HepG2 (cell line): ENCODE results near the gene HSDL2. TPM values are rescaled to one million over a fixed set of nuclear protein-coding genes. Genes with fewer than 3 reads are reported as not detected.

ENCODE experiments used
- CENPBD1 ChIP-seq: sonication (generic); formaldehyde crosslinking; IDR thresholded peaks from 2 replicates; pipeline ENCODE4 v1.8.0; 2022; ENCODE audit warnings: missing genetic modification reagents, low read depth, mild to moderate bottlenecking, borderline replicate concordance
- CHD4 ChIP-seq: fragments of 200-600 bp; sonication (generic); IDR thresholded peaks from 2 replicates; pipeline ENCODE4 v1.7.0; 2017; ENCODE audit warnings: mild to moderate bottlenecking, low read length, borderline replicate concordance
- CTCF ChIP-seq: sonication (generic); formaldehyde crosslinking; IDR thresholded peaks from 2 replicates; pipeline ENCODE4 v1.5.0; 2020; ENCODE audit warnings: mild to moderate bottlenecking, missing genetic modification reagents, moderate library complexity
- FOXP4 ChIP-seq: sonication (generic); formaldehyde crosslinking; IDR thresholded peaks from 2 replicates; pipeline ENCODE4 v1.4.0; 2020; ENCODE audit warnings: missing genetic modification reagents
- KLF9 ChIP-seq: IDR thresholded peaks from 2 replicates; pipeline ENCODE4 v1.6.1; 2016; ENCODE audit warnings: low read depth
- KMT2A ChIP-seq: sonication (generic); formaldehyde crosslinking; IDR thresholded peaks from 2 replicates; pipeline ENCODE4 v1.4.0; 2020; ENCODE audit warnings: missing genetic modification reagents
- TGIF2 ChIP-seq: IDR thresholded peaks from 2 replicates; pipeline ENCODE4 v1.6.1; 2016; ENCODE audit warnings: control low read depth, missing compliant biosample characterization
- UBTF ChIP-seq: sonication (generic); formaldehyde crosslinking; IDR thresholded peaks from 2 replicates; pipeline ENCODE4 v1.4.0; 2020; ENCODE audit warnings: mild to moderate bottlenecking, missing genetic modification reagents
- ZNF142 ChIP-seq: sonication (generic); formaldehyde crosslinking; IDR thresholded peaks from 2 replicates; pipeline ENCODE4 v1.4.0; 2020; ENCODE audit warnings: missing genetic modification reagents
- polyA plus RNA-seq, 8 experiments: library from polyadenylated mRNA; depleted of rRNA in 3 of 8; stranded (reverse) in 7 of 8; unstranded in 1 of 8; fragments of >200 nt; fragmentation: Illumina TruSeq in 4 of 8; extraction: Trizol in 4 of 8; gene quantifications; 2 replicates each; pipeline versions ENCODE4 v1.2.1 to v1.2.3, GENCODE V29; 2011 to 2016; ENCODE audit warnings: low read depth in 4 of 8, missing spikeins in 1 of 8, mixed read lengths in 1 of 8; ENCODE audit not compliant: insufficient read depth in 1 of 8
- total RNA-seq, 5 experiments: library from RNA; depleted of rRNA; stranded (reverse); fragments of >200 nt; fragmentation: Illumina TruSeq; extraction: Trizol; gene quantifications; 2 replicates each; pipeline ENCODE4 v1.2.3, GENCODE V29; 2016; ENCODE audit warnings: low read depth in 1 of 5
- TF ChIP-seq, protein P1 (sequence below): sonication (generic); formaldehyde crosslinking; IDR thresholded peaks from 2 replicates; pipeline ENCODE4 v1.5.0; 2020; ENCODE audit warnings: mild to moderate bottlenecking, missing genetic modification reagents
- TF ChIP-seq, protein P2 (sequence below): sonication (generic); formaldehyde crosslinking; IDR thresholded peaks from 2 replicates; pipeline ENCODE4 v1.5.0; 2020; ENCODE audit warnings: missing genetic modification reagents

The HSDL2 gene
- total and polyA plus RNA-seq, 2 of the 13 experiments (the other 11 are each of a cell fraction or from before 2014, with no cell fraction given): 55.3 to 80.2 TPM

DNA sequence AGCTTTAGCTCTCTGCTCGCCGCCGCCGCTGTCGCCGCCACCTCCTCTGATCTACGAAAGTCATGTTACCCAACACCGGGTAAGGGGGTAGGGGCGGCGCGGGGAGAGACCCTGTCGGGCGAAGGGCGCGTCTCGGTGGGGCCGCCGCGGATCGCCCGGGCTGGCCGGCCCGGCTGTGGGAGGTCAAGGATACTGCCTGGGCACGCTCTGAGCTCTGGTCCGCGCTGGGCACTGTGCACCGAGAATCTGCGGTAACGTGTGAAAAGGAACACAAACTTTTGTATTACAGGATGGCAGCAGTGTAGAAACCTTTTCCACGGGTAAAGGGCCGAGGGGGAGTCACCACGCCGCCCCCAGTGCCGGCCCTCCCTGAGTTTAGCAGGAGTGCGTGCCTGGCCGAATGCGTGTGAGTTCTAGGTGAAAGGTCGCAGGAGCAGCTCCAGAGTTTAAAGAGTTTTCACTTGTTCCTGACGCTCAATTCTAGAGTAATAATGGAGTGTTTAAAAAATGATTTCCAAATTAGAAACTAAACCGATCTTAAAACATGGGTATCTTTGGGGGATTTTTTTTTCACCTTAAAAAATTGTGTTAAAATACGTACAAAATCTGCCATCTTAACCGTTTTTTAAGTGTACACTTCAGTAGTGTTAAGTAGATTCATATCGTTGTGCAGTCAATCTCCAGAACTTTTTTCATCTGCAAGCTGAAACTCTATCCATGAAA, at the start of gene HSDL2 (continued):
- TF ChIP-seq ZNF142: no peak
- TF ChIP-seq CHD4: no peak
- TF ChIP-seq KMT2A (CRISPR knock-in tag): no peak; the same call in 1 of the 2 replicates
- no peak; the same call in 1 of the 2 replicates for TF ChIP-seq FOXP4 (CRISPR knock-in tag)
- no peak for TF ChIP-seq CTCF (CRISPR knock-in tag)
- no peak for TF ChIP-seq TGIF2 (CRISPR knock-in tag)
- peak; percentile 38; the same call in 1 of the 2 replicates for TF ChIP-seq UBTF (CRISPR knock-in tag)
- TF ChIP-seq, protein P1, sequence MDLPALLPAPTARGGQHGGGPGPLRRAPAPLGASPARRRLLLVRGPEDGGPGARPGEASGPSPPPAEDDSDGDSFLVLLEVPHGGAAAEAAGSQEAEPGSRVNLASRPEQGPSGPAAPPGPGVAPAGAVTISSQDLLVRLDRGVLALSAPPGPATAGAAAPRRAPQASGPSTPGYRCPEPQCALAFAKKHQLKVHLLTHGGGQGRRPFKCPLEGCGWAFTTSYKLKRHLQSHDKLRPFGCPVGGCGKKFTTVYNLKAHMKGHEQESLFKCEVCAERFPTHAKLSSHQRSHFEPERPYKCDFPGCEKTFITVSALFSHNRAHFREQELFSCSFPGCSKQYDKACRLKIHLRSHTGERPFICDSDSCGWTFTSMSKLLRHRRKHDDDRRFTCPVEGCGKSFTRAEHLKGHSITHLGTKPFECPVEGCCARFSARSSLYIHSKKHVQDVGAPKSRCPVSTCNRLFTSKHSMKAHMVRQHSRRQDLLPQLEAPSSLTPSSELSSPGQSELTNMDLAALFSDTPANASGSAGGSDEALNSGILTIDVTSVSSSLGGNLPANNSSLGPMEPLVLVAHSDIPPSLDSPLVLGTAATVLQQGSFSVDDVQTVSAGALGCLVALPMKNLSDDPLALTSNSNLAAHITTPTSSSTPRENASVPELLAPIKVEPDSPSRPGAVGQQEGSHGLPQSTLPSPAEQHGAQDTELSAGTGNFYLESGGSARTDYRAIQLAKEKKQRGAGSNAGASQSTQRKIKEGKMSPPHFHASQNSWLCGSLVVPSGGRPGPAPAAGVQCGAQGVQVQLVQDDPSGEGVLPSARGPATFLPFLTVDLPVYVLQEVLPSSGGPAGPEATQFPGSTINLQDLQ (CRISPR knock-in tag): no peak
- TF ChIP-seq, protein P2, sequence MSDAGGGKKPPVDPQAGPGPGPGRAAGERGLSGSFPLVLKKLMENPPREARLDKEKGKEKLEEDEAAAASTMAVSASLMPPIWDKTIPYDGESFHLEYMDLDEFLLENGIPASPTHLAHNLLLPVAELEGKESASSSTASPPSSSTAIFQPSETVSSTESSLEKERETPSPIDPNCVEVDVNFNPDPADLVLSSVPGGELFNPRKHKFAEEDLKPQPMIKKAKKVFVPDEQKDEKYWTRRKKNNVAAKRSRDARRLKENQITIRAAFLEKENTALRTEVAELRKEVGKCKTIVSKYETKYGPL (CRISPR knock-in tag): no peak
- no peak for TF ChIP-seq KLF9 (CRISPR knock-in tag)
- no peak for TF ChIP-seq CENPBD1 (CRISPR knock-in tag)
